Prostate gland (tissue), 2 donors: ENCODE results near the gene CEP95. TPM values are rescaled to one million over a fixed set of nuclear protein-coding genes. Genes with fewer than 3 reads are reported as not detected.

Experiments
- DNase-seq: peaks from one replicate; pipeline ENCODE4 v3.0.0-alpha.2; 2019; ENCODE audit warnings: low spot score
- H3K27ac ChIP-seq, 2 donors: fragments of 200-600 bp; sonication (generic); 2 replicates each; pipeline ENCODE4 v1.5.1; 2017 to 2019
- H3K27me3 ChIP-seq: fragments of 200-600 bp; sonication (generic); replicated peaks from 2 replicates; pipeline ENCODE4 v1.5.1; 2019; ENCODE audit not compliant: insufficient read depth
- H3K36me3 ChIP-seq, 2 donors: fragments of 200-600 bp; sonication (generic); 1 replicate in 1 of 2; 2 replicates in 1 of 2; pipeline versions ENCODE4 v1.5.1 to v1.8.1; 2017 to 2019
- H3K4me1 ChIP-seq: fragments of 200-600 bp; sonication (generic); replicated peaks from 2 replicates; pipeline ENCODE4 v1.5.1; 2019
- H3K4me3 ChIP-seq, 2 donors: fragments of 200-600 bp; sonication (generic); 2 replicates each; pipeline ENCODE4 v1.5.1; 2017 to 2019
- H3K9me3 ChIP-seq: fragments of 200-600 bp; sonication (generic); 2 replicates; pipeline ENCODE4 v1.5.1; 2017
- POLR2A ChIP-seq: fragments of 450-650 bp; IDR thresholded peaks from one replicate; pipeline ENCODE4 v1.6.1; 2016; ENCODE audit warnings: antibody characterized with exemption, mild to moderate bottlenecking
- POLR2AphosphoS5 ChIP-seq: sonication (generic); formaldehyde crosslinking; IDR thresholded peaks from one replicate; pipeline ENCODE4 v1.6.1; 2017; ENCODE audit warnings: antibody characterized with exemption
- WGBS: methylation state at CpG from one replicate; pipeline ENCODE4 v1.1.5; 2018; 5-methylcytosine and 5-hydroxymethylcytosine counted together
- intact Hi-C: fragments of 100-400 bp; cut with DNase I; formaldehyde crosslinking; loops from one replicate; pipeline ENCODE4 v1.14.2; 2022
- total RNA-seq, 2 donors: library from RNA; depleted of rRNA; stranded (reverse); fragments of >200 nt; gene quantifications; one replicate each; pipeline ENCODE4 v1.1.0, GENCODE V29; 2016
- TF ChIP-seq, protein P1 (sequence below), 4 experiments: fragments of 200-600 bp in 2 of 4; fragments of 450-650 bp in 2 of 4; sonication (generic) in 2 of 4; IDR thresholded peaks; 1 replicate in 3 of 4; 2 replicates in 1 of 4; pipeline ENCODE4 v1.5.1; 2016 to 2019; ENCODE audit warnings: antibody characterized with exemption in 4 of 4, mild to moderate bottlenecking in 2 of 4, moderate library complexity in 2 of 4

CEP95 gene
- total RNA-seq, 2 donors from 2014 or later = 26.8 to 50.6 TPM

DNA sequence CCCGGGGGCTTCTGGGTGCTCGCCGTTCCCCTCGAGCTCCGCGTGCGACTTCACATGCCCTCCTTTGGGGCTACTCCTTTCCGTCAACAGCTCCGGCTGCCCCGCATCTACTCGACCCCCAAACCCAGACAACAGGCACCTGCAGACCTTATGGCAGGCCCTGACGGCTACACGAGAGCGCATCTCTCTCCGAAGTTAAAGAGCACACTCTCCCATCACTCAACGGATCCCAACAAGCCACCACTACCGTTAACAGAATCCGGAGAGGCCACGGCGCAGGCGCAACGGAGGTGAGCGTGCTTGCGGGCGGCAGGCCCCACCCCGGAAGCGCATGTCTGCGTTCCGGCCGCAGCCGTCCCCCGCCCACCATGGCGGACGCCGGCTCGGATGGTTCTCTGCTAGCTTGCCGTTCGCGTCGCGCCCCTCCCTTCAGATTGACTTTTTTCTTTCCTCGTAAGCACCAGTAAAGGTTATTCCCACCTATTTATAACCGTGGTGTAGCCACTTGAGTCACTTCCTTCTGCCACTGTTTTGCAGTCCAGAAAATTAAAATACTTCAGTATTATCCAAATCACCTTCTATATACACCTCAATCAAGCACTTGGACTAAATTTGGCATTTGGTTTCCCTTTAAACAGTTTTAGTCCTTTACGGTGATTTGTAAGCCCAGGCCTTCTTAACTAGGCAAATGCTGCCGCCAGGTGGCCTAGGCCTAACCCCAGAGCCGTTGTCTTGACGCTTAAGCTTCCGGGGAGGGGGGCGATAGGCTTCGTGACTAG, 9.8 kb upstream of the CEP95 start, which contains the start of gene POLG2:
POLG2 (minus strand) TSS at position 269 of the 779 bp plus-strand sequence; CDS start at position 183, 86 bp downstream.
- Histone ChIP-seq H3K4me1 (peaks cover 14% of the 10 kb centered on the region), H3K27ac (peak within 1 kb of the TSS; percentile 70 to 71), H3K36me3 (peaks cover 14 to 22% of the 10 kb centered on the region in 2 donors), H3K4me3 (peak within 1 kb of the TSS; percentile 61 to 62), H3K27me3 (no peaks in the 10 kb centered on the region), H3K9me3 (no peaks in the 10 kb centered on the region)
- intact Hi-C loops = no loop called here
- under 1% methylated on average over 50 of the region's 50 CpGs for WGBS
- TF ChIP-seq POLR2A = peak; percentile 51
- peak; percentile 94 for TF ChIP-seq POLR2AphosphoS5
- TF ChIP-seq, protein P1, sequence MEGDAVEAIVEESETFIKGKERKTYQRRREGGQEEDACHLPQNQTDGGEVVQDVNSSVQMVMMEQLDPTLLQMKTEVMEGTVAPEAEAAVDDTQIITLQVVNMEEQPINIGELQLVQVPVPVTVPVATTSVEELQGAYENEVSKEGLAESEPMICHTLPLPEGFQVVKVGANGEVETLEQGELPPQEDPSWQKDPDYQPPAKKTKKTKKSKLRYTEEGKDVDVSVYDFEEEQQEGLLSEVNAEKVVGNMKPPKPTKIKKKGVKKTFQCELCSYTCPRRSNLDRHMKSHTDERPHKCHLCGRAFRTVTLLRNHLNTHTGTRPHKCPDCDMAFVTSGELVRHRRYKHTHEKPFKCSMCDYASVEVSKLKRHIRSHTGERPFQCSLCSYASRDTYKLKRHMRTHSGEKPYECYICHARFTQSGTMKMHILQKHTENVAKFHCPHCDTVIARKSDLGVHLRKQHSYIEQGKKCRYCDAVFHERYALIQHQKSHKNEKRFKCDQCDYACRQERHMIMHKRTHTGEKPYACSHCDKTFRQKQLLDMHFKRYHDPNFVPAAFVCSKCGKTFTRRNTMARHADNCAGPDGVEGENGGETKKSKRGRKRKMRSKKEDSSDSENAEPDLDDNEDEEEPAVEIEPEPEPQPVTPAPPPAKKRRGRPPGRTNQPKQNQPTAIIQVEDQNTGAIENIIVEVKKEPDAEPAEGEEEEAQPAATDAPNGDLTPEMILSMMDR (IDR thresholded peaks at IDR 0.05) = peak in 3 of 4 experiments; percentile 14 to 51 (median 37)
- DNase-seq = peak; percentile 85

DNA sequence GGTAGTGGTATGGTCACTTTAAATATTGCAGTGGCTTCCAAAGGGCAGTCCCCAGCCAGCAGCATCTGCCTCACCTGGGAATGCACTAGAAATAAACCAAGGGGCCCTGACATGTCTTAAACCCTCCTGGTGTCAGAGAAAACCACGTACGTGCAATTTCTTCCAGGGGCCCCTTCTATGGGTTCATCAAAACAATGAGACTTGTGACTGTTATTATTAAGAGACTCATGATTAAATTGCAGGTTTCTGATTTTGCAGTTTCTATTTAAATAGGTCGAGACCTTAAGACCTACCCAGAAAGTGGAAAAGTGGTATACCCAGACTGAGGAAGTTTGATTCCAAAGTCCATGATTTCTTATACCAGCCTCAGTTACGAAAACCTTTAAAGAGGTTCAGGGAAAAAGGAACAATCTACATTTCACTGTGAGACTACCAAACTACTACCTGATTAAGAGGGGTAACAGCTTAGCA, 9.2 kb upstream of the CEP95 start:
- Histone ChIP-seq H3K27me3 (no peaks in the 10 kb centered on the region), H3K27ac (peak overlapping the region; percentile 70 to 71), H3K4me3 (peak overlapping the region; percentile 61 to 62), H3K36me3 (peaks cover 14 to 23% of the 10 kb centered on the region in 2 donors), H3K4me1 (peaks cover 14% of the 10 kb centered on the region), H3K9me3 (no peaks in the 10 kb centered on the region)
- intact Hi-C loops = no loop called here
- DNase-seq = no peak
- 43% methylated on average over 4 of the region's 4 CpGs for WGBS
- TF ChIP-seq POLR2A (no peak), POLR2AphosphoS5 (no peak)
- TF ChIP-seq, protein P1 (IDR thresholded peaks at IDR 0.05) = no peak

DNA sequence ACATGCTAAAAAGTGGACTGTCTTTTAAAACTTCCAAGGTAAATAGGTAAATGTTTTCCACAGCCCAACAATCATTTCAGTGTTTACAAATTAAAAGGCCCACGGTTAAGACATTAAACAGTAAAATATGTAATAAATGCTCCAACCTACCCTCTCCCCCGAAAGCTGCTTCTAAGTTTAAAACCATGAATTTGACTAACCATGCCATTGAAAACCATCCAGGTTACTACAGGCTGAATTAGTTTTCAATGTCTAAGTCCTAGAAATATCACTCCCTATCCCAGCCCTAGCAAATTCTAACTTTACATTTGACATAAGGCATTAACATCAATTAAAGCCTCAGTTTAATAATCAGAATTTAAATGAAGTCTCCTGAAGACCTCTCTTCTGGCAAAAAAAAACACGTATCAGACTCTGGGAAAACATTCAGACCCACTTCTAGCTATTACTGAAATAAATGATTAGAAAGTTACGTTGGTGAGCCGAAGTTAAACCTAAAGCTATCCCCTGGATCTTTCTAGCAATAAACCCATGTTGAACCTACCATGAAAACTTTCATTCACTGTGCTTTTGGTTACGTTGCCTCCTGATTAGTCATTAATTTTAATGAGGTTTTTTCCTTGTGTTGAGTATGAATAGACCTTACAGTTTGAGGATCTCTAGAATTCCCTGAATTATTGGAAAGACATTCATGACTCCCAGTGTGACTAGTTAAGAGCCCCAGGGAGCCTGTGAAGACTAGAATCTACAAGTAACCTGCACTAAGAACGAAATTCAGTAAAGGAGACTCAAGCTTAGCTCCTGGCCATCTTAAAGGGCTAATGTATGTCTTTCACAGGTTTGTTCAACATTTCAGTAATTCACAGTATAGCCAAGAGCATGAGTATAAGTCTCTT, 8.2 kb upstream of the CEP95 start:
- no peak for TF ChIP-seq POLR2A
- TF ChIP-seq POLR2AphosphoS5 = no peak
- TF ChIP-seq, protein P1 (IDR thresholded peaks at IDR 0.05) = no peak
- intact Hi-C loops = no loop called here
- WGBS = 54% methylated on average over 7 of the region's 7 CpGs
- H3K27me3 ChIP-seq = no peaks in the 10 kb centered on the region
- no peak overlapping the region for H3K4me3 ChIP-seq
- H3K36me3 ChIP-seq = peaks cover 22 to 27% of the 10 kb centered on the region in 2 donors
- no peak overlapping the region for H3K27ac ChIP-seq
- no peak for DNase-seq
- no peaks in the 10 kb centered on the region for H3K9me3 ChIP-seq
- peaks cover 14% of the 10 kb centered on the region for H3K4me1 ChIP-seq

DNA sequence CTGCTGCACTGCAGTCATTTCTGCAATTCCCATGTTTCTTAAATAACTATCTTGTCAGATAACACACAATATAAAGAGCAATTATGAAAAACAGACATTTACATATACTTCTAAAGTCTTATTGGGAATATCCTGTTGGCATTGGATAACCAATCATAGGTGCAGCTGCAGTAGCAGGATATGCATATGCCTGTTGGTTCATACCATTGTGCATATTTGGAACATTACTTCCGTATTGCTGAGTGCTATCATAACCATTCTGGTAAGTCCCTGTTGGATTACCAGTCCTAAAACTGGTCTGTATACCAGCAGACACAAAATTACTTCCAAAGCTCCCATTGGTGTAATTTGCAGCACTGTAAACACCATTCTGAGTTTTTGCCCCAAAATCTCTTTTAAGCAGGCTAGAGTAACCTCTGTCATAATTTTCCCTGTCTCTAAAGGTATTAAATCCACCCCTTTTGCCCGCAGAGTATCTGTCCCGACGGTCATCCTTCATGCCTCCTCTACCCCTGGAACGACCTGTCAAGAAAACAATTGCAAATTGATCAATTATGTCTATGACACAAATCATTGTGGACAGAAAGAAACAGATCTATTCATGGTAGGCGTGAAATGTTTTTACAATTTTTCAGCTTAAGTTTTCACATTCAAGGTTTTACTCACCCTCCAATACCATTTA, 6.8 kb upstream of the CEP95 start:
- DNase-seq = no peak
- Histone ChIP-seq H3K4me3 (no peak overlapping the region), H3K27ac (no peak overlapping the region), H3K4me1 (peaks cover 17% of the 10 kb centered on the region), H3K27me3 (no peaks in the 10 kb centered on the region), H3K9me3 (no peaks in the 10 kb centered on the region), H3K36me3 (peaks cover 23 to 27% of the 10 kb centered on the region in 2 donors)
- TF ChIP-seq, protein P1 (IDR thresholded peaks at IDR 0.05) = no peak
- no peak for TF ChIP-seq POLR2AphosphoS5
- no peak for TF ChIP-seq POLR2A
- 83% methylated on average over 6 of the region's 6 CpGs for WGBS
- intact Hi-C loops = loop anchor here (5.0 to 10.0 kb wide), 2 partner anchors 162 to 175 kb away; partner anchors contain the start of gene SMURF2
